ENCODE results near the gene PHPT1. TPM values are rescaled to one million over a fixed set of nuclear protein-coding genes. Genes with fewer than 3 reads are reported as not detected.

PHPT1 gene
- total and polyA plus RNA-seq, 2 of the 8 experiments (the other 6 are each of a cell fraction or from before 2014, with no cell fraction given): 109 to 226 TPM

- Histone ChIP-seq H3K18ac (ENCODE audit: extremely low read depth, low read length) (no peak overlapping the region), H4K8ac (ENCODE audit: extremely low read depth, insufficient read depth, low read length) (peak overlapping the region; percentile 25; the same call in 1 of the 2 replicates), H3K23ac (ENCODE audit: insufficient read length) (no peak overlapping the region), H2AFZ (ENCODE audit: low read length) (no peak overlapping the region), H4K91ac (replicated peaks; ENCODE audit: insufficient read length, low read length) (no peak overlapping the region), H2BK120ac (replicated peaks; ENCODE audit: low read depth, low read length) (no peak overlapping the region), H3K4me2 (ENCODE audit: insufficient read depth in 1 of 2, low read depth in 2 of 2, low read length in 2 of 2) (no peak overlapping the region), H4K5ac (ENCODE audit: insufficient read length, low read depth, low read length) (no peak overlapping the region), H3K27ac (ENCODE audit: low read depth, low read length) (no peak overlapping the region), H3K4me3 (ENCODE audit: extremely low read depth in 1 of 4, insufficient read depth in 2 of 4, low read depth in 3 of 4, low read length in 4 of 4) (no peak overlapping the region), H3K23me2 (ENCODE audit: low read depth, low read length) (peaks cover 7% of the 10 kb centered on the region), H3K4ac (replicated peaks; ENCODE audit: insufficient read length, low read depth, low read length) (no peak overlapping the region), H2BK20ac (ENCODE audit: low read length) (no peak overlapping the region), H3K14ac (ENCODE audit: insufficient read length) (no peak overlapping the region), H2BK5ac (ENCODE audit: low read depth, low read length) (no peak overlapping the region), H3K79me1 (ENCODE audit: low read depth, low read length) (peaks cover 12% of the 10 kb centered on the region), H4K20me1 (replicated peaks in 1 of 2; ENCODE audit: control insufficient read depth in 1 of 2, insufficient read depth in 2 of 2, low read length in 2 of 2) (peaks cover 19 to 40% of the 10 kb centered on the region in 2 experiments), H2BK15ac (ENCODE audit: low read length) (no peak overlapping the region), H3K4me1 (replicated peaks in 1 of 4; ENCODE audit: control insufficient read depth in 3 of 4, insufficient read depth in 4 of 4, low read length in 3 of 4) (peaks cover 0 to 11% (median 5%) of the 10 kb centered on the region in 4 experiments; a peak in 4 of 7 replicates), H3K9me3 (ENCODE audit: insufficient read depth in 2 of 2, low read depth in 1 of 2, low read length in 1 of 2) (no peaks in the 10 kb centered on the region), H2AK5ac (ENCODE audit: low read depth, low read length) (no peak overlapping the region), H2BK12ac (ENCODE audit: low read depth, low read length) (no peak overlapping the region), H3K9ac (replicated peaks in 1 of 4; ENCODE audit: extremely low read depth in 1 of 4, low read depth in 3 of 4, low read length in 3 of 4) (no peak overlapping the region), H3K56ac (replicated peaks; ENCODE audit: insufficient read length, low read depth, low read length) (no peak overlapping the region), H3K79me2 (ENCODE audit: control insufficient read depth in 1 of 2, insufficient read depth in 2 of 2, low read length in 2 of 2) (peaks cover 0 to 9% of the 10 kb centered on the region in 2 experiments; a peak in 2 of 4 replicates), H3K27me3 (replicated peaks in 1 of 4; ENCODE audit: control insufficient read depth in 3 of 4, extremely low read depth in 1 of 4, insufficient read depth in 3 of 4, low read length in 3 of 4) (0 out of 7 replicates have a peak, but pooled peaks cover 0 to 2% (median 0%) of the 10 kb centered on the region in 4 experiments), H3K36me3 (ENCODE audit: control insufficient read depth in 2 of 4, insufficient read depth in 4 of 4, low read length in 3 of 4) (peaks cover 9 to 33% (median 24%) of the 10 kb centered on the region in 4 experiments)
- POLR2A ChIA-PET (ENCODE audit: partially characterized antibody): interaction anchor here (1.0 to 10.8 kb wide), 3 partner anchors 17 to 24 kb away, joined by 4 to 96 read pairs (median 44); partner anchors contain the start of genes AJM1 and RABL6
- DNase-seq (ENCODE audit: low read depth in 1 of 2, low spot score in 2 of 2) (no peak), FAIRE-seq (no peak)
- CTCF ChIA-PET (ENCODE audit: partially characterized antibody): interaction anchor here (0.6 to 17.4 kb wide), 6 partner anchors 12 to 102 kb away, joined by 3 to 131 read pairs (median 4); partner anchors contain the start of gene AJM1
- WGBS, 2 experiments (ENCODE audit: extremely low coverage in 1 of 2, insufficient coverage in 1 of 2, insufficient read length in 1 of 2, insufficient replicate concordance in 2 of 2, low coverage in 1 of 2, low lambda C conversion rate in 2 of 2, missing lambda C conversion rate in 1 of 2): 94% methylated on average over 20 of the region's 21 CpGs; no CpG with 5 or more reads in 1 of the 2 experiments
- no peak for TF ChIP-seq GTF2F1 (IDR thresholded peaks at IDR 0.05; ENCODE audit: borderline replicate concordance, low read depth, low read length)
Measured at GRCh38 chr9:136824496-136825225, 24.5 kb upstream of the PHPT1 start.
